Activated CD8-positive, alpha-beta T cell treated with anti-CD3 and anti-CD28 coated beads for 36 hours (primary cell): ENCODE measurements around the gene NUBPL. TPM values are rescaled to one million over a fixed set of nuclear protein-coding genes. Genes with fewer than 3 reads are reported as not detected.

Source experiments
- ATAC-seq: fragments of 200-7000 bp; cut with Tn5 transposase; one replicate; pipeline ENCODE4 v1.10.0; 2021; ENCODE audit warnings: mild to moderate bottlenecking, moderate library complexity
- CTCF ChIA-PET: fragments of 350-600 bp; sonication (Branson Sonifier 250); formaldehyde crosslinking; loops from one replicate; lab custom pipeline; 2021; ENCODE audit warnings: antibody characterized with exemption; lab: Charles Lee
- POLR2A ChIA-PET: fragments of 350-600 bp; sonication (Branson Sonifier 250); formaldehyde crosslinking; loops from one replicate; lab custom pipeline; 2021; ENCODE audit warnings: antibody characterized with exemption; lab: Charles Lee
- DNase-seq: peaks from one replicate; pipeline ENCODE4 v3.0.0-alpha.2; 2020
- H3K27ac Mint-ChIP-seq: one replicate; pipeline ENCODE4 v1.8.0; 2021; ENCODE audit warnings: mild to moderate bottlenecking, mixed read lengths
- H3K27me3 Mint-ChIP-seq: one replicate; pipeline ENCODE4 v1.8.0; 2021; ENCODE audit warnings: mixed read lengths
- H3K36me3 Mint-ChIP-seq: one replicate; pipeline ENCODE4 v1.8.0; 2021; ENCODE audit warnings: low read depth, mixed read lengths
- H3K4me1 Mint-ChIP-seq: one replicate; pipeline ENCODE4 v1.8.0; 2021; ENCODE audit warnings: low read depth, mixed read lengths
- H3K4me3 Mint-ChIP-seq: one replicate; pipeline ENCODE4 v1.8.0; 2021; ENCODE audit warnings: mild to moderate bottlenecking, moderate library complexity, mixed read lengths
- H3K9me3 Mint-ChIP-seq: one replicate; pipeline ENCODE4 v1.8.0; 2021; ENCODE audit warnings: mixed read lengths
- CTCF ChIP-seq: fragments of 200-600 bp; IDR thresholded peaks from one replicate; pipeline ENCODE4 v1.8.0; 2022; ENCODE audit warnings: antibody characterized with exemption, mild to moderate bottlenecking
- intact Hi-C: fragments of 100-400 bp; cut with micrococcal nuclease; formaldehyde crosslinking; loops from one replicate; pipeline ENCODE4 v1.10.0; 2022
- total RNA-seq, 2 experiments: library from RNA; stranded (reverse); gene quantifications; one replicate each; pipeline ENCODE4 v1.2.3, GENCODE V29; 2021

The NUBPL gene
- total RNA-seq, 2 experiments from 2014 or later = 14.3 to 14.4 TPM

- Mint-ChIP-seq H3K36me3 (peaks cover 4% of the 10 kb centered on the region), H3K4me3 (no peak overlapping the region), H3K27me3 (no peaks in the 10 kb centered on the region), H3K4me1 (peaks cover 6% of the 10 kb centered on the region), H3K9me3 (no peaks in the 10 kb centered on the region), H3K27ac (no peak overlapping the region)
- intact Hi-C loops = no loop called here
- TF ChIP-seq CTCF = no peak
- ATAC-seq (no peak), DNase-seq (no peak)
- CTCF ChIA-PET = no interaction called here
- POLR2A ChIA-PET = interaction anchor here (0.6 kb wide), 1 partner anchor 373 kb away, joined by 3 read pairs; no protein-coding TSS in a partner anchor
Measured at GRCh38 chr14:31766315-31766892, 205.2 kb downstream of the NUBPL start.

DNA sequence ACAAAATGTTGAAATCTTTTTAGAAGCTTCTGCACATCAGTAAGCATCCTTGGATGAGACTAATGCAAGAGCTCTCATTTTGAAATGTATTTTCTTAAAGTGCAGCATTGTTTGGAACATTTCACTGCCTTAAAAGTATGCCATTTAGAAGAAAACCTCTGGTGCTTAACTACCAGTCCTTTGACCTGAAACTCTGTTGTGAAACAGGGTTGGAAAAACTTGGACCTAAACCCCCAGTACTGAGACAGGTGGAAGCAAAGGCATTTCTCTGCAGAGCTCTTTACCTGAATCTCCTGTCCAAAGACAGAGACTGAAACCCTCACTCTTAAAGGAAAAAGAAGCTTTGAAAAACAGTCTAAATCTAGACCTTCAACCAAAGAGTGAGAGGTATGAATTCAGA lies 207.2 kb downstream of the NUBPL start:
- ATAC-seq (no peak), DNase-seq (no peak)
- Mint-ChIP-seq H3K4me3 (no peak overlapping the region), H3K36me3 (peaks cover 4% of the 10 kb centered on the region), H3K27ac (no peak overlapping the region), H3K9me3 (no peaks in the 10 kb centered on the region), H3K4me1 (peaks cover 6% of the 10 kb centered on the region), H3K27me3 (no peaks in the 10 kb centered on the region)
- CTCF ChIA-PET = interaction anchor here (0.7 kb wide), 1 partner anchor 107 kb away, joined by 3 read pairs; no protein-coding TSS in a partner anchor
- POLR2A ChIA-PET = no interaction called here
- intact Hi-C loops = no loop called here
- no peak for TF ChIP-seq CTCF

GRCh38 chr14:31770271-31770670 lies 209.1 kb downstream of the NUBPL start:
- peaks cover 7% of the 10 kb centered on the region for H3K36me3 Mint-ChIP-seq
- H3K27ac Mint-ChIP-seq = no peak overlapping the region
- ATAC-seq = no peak
- intact Hi-C loops = no loop called here
- H3K4me3 Mint-ChIP-seq = no peak overlapping the region
- no peak for DNase-seq
- no peak for TF ChIP-seq CTCF
- peaks cover 6% of the 10 kb centered on the region for H3K4me1 Mint-ChIP-seq
- CTCF ChIA-PET = interaction anchor here (1.0 kb wide), 2 partner anchors 12 to 260 kb away, joined by 3 read pairs; no protein-coding TSS in a partner anchor
- POLR2A ChIA-PET = no interaction called here
- no peaks in the 10 kb centered on the region for H3K27me3 Mint-ChIP-seq
- H3K9me3 Mint-ChIP-seq = no peaks in the 10 kb centered on the region

- Mint-ChIP-seq H3K27ac (no peak overlapping the region), H3K36me3 (peaks cover 18% of the 10 kb centered on the region), H3K27me3 (no peaks in the 10 kb centered on the region), H3K4me3 (no peak overlapping the region), H3K4me1 (peaks cover 6% of the 10 kb centered on the region), H3K9me3 (peaks cover 4% of the 10 kb centered on the region)
- intact Hi-C loops = no loop called here
- ChIA-PET CTCF (no interaction called here), POLR2A (no interaction called here)
- TF ChIP-seq CTCF = no peak
- ATAC-seq = no peak
- DNase-seq = no peak
Measured at GRCh38 chr14:31774567-31774966, 213.4 kb downstream of the NUBPL start.

- Mint-ChIP-seq H3K36me3 (peaks cover 26% of the 10 kb centered on the region), H3K27ac (no peak overlapping the region), H3K4me1 (no peaks in the 10 kb centered on the region), H3K9me3 (peaks cover 14% of the 10 kb centered on the region), H3K27me3 (no peaks in the 10 kb centered on the region), H3K4me3 (no peak overlapping the region)
- DNase-seq (no peak), ATAC-seq (no peak)
- ChIA-PET CTCF (no interaction called here), POLR2A (interaction anchor here (1.2 kb wide), 1 partner anchor 19 kb away, joined by 4 read pairs; no protein-coding TSS in a partner anchor)
- TF ChIP-seq CTCF = no peak
- intact Hi-C loops = no loop called here
Measured at GRCh38 chr14:31777312-31777711, 216.1 kb downstream of the NUBPL start.
